KMS-11 (cell line): ENCODE results near the gene FHIT.

Source experiments
- H2AFZ ChIP-seq: fragments of 200-600 bp; sonication (generic); 2 replicates; pipeline ENCODE4 v1.6.1; 2016; ENCODE audit warnings: antibody characterized with exemption, mixed run types, low read depth
- H3K27ac ChIP-seq: fragments of 200-600 bp; sonication (generic); 2 replicates; pipeline ENCODE4 v1.6.1; 2016; ENCODE audit warnings: mild to moderate bottlenecking, mixed run types
- H3K27me3 ChIP-seq: fragments of 200-600 bp; sonication (generic); 2 replicates; pipeline ENCODE4 v1.6.1; 2017; ENCODE audit warnings: mild to moderate bottlenecking, low read depth, mixed run types, moderate library complexity; ENCODE audit not compliant: insufficient read depth
- H3K36me3 ChIP-seq: fragments of 200-600 bp; sonication (generic); 2 replicates; pipeline ENCODE4 v1.6.1; 2017; ENCODE audit warnings: mild to moderate bottlenecking, mixed run types; ENCODE audit not compliant: insufficient read depth
- H3K4me1 ChIP-seq: fragments of 200-600 bp; sonication (generic); 2 replicates; pipeline ENCODE4 v1.6.1; 2016; ENCODE audit warnings: mild to moderate bottlenecking, low read depth, mixed run types; ENCODE audit not compliant: poor library complexity, severe bottlenecking
- H3K4me2 ChIP-seq: fragments of 200-600 bp; sonication (generic); 2 replicates; pipeline ENCODE4 v1.7.0; 2016; ENCODE audit warnings: mild to moderate bottlenecking, mixed run types
- H3K4me3 ChIP-seq: fragments of 200-600 bp; sonication (generic); IDR thresholded peaks from 2 replicates; pipeline ENCODE4 v1.6.1; 2017; ENCODE audit warnings: low read depth, low read length, mixed read lengths; ENCODE audit not compliant: insufficient read depth
- H3K79me2 ChIP-seq: fragments of 200-600 bp; sonication (generic); 2 replicates; pipeline ENCODE4 v1.6.1; 2016; ENCODE audit warnings: low read depth, mixed run types; ENCODE audit not compliant: insufficient read depth
- H3K9ac ChIP-seq: fragments of 200-600 bp; sonication (generic); 2 replicates; pipeline ENCODE4 v1.6.1; 2016; ENCODE audit warnings: mild to moderate bottlenecking, mixed run types
- H4K20me1 ChIP-seq: fragments of 200-600 bp; sonication (generic); 2 replicates; pipeline ENCODE4 v1.6.1; 2016; ENCODE audit warnings: mild to moderate bottlenecking, mixed run types; ENCODE audit not compliant: insufficient read depth
- CTCF ChIP-seq: fragments of 200-600 bp; sonication (generic); conservative IDR thresholded peaks from 2 replicates; pipeline ENCODE4 v1.6.1; 2017; ENCODE audit warnings: low read depth, mild to moderate bottlenecking, antibody characterized with exemption, low read length, moderate library complexity, mixed read lengths

Gene FHIT

GRCh38 chr3:59774000-59774399 is 1477.3 kb downstream of the FHIT start:
- Histone ChIP-seq H3K4me1 (no peaks in the 10 kb centered on the region), H4K20me1 (no peaks in the 10 kb centered on the region), H3K4me2 (no peak overlapping the region), H2AFZ (no peak overlapping the region), H3K79me2 (no peaks in the 10 kb centered on the region), H3K9ac (no peak overlapping the region), H3K27ac (no peak overlapping the region), H3K36me3 (no peaks in the 10 kb centered on the region), H3K27me3 (no peaks in the 10 kb centered on the region), H3K4me3 (no peak overlapping the region)
- no peak for TF ChIP-seq CTCF

- Histone ChIP-seq H4K20me1 (no peaks in the 10 kb centered on the region), H3K4me3 (no peak overlapping the region), H3K4me2 (no peak overlapping the region), H3K27ac (no peak overlapping the region), H3K27me3 (no peaks in the 10 kb centered on the region), H3K79me2 (no peaks in the 10 kb centered on the region), H3K4me1 (no peaks in the 10 kb centered on the region), H2AFZ (no peak overlapping the region), H3K9ac (no peak overlapping the region), H3K36me3 (no peaks in the 10 kb centered on the region)
- no peak for TF ChIP-seq CTCF
These were observed 1478.5 kb downstream of the FHIT start for GRCh38 chr3:59772416-59773408.

- Histone ChIP-seq H3K9ac (no peak overlapping the region), H3K27ac (no peak overlapping the region), H3K36me3 (no peaks in the 10 kb centered on the region), H2AFZ (no peak overlapping the region), H3K4me1 (no peaks in the 10 kb centered on the region), H3K4me3 (no peak overlapping the region), H3K79me2 (no peaks in the 10 kb centered on the region), H3K27me3 (no peaks in the 10 kb centered on the region), H4K20me1 (no peaks in the 10 kb centered on the region), H3K4me2 (no peak overlapping the region)
- no peak for TF ChIP-seq CTCF
These were observed 1479.5 kb downstream of the FHIT start for GRCh38 chr3:59771768-59772181.

- H2AFZ ChIP-seq, result no peak overlapping the region
- H3K36me3 ChIP-seq, result no peaks in the 10 kb centered on the region
- no peak overlapping the region for H3K9ac ChIP-seq
- H4K20me1 ChIP-seq, result no peaks in the 10 kb centered on the region
- H3K27ac ChIP-seq, result no peak overlapping the region
- TF ChIP-seq CTCF, result no peak
- H3K4me1 ChIP-seq, result no peaks in the 10 kb centered on the region
- no peak overlapping the region for H3K4me3 ChIP-seq
- no peaks in the 10 kb centered on the region for H3K79me2 ChIP-seq
- no peaks in the 10 kb centered on the region for H3K27me3 ChIP-seq
- no peak overlapping the region for H3K4me2 ChIP-seq
These were observed 1482.0 kb downstream of the FHIT start for GRCh38 chr3:59769127-59769750.
